GM19372 (cell line): ENCODE measurements around the gene VWA8.
"Not testable (repeated sequence)": the region's sequence is repeated elsewhere in the genome, so short reads cannot be mapped to it uniquely, and the experiment has no call there.

ENCODE experiments used
- ATAC-seq: cut with Tn5 transposase; IDR thresholded peaks from one replicate; pipeline ENCODE4 v1.9.1; 2021; ENCODE audit warnings: mild to moderate bottlenecking, low read depth, moderate library complexity; ENCODE audit not compliant: unreplicated experiment

VWA8 gene

DNA sequence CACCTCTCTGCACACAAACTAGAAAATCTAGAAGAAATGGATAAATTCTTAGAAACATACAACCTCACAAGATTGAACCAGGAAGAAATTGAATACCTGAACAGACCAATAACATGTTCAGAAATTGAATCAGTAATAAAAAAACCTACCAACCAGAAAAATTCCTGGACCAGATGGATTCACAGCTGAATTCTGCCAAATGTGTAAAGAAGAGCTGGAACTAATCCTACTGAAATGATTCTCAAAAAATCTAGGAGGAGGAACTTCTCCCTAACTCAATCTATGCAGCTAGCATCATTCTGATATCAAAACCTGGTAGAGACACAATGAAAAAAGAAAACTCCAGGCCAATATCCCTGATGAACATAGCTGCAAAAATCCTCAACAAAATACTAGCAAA, 336.9 kb downstream of the VWA8 start:
- no peak for ATAC-seq

DNA sequence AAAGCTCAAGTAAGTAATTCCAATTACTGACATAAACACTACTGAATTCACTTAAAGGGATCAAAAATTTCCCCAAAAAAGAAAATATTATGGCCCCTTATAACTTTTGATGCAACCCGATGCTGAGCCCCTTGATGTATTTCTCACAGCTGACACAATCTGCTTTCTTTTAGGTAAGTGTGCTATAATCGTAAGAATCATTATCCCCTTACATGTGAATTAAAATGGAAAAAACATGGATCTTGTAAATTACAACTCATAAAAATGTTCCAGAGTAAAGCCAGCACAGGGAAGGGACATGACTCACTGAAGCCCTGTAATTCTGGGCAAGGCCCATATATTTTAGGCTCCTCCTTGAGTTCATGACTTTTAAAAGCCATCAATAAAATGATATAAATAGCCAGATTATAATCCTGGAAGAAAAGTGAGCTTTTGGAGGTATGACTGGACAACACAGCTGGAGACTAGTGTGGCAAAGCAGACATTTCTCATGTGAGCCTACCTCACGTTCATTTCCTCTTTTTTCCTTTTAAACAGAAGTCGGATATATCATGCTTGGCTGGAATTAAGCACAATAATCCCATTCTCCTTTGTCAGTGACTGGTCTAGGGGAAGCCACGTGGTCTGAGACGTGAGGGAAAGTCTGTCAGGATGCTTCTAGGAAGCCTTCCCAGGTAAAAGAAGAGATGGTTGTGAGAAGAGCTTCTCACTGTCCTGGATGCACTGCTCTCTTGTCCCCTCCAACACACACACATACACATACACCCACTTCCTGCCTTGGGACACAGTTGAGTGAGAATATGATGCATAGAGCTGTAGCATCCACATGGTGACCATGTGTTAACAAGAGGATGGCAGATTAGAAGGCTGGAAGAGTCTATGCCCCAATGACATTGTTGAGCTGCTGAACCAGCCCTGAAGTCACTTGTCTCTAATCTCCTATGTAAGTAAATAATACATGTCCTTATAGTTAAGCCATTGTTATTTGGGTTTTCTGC, 338.2 kb downstream of the VWA8 start:
- ATAC-seq, result no peak

DNA sequence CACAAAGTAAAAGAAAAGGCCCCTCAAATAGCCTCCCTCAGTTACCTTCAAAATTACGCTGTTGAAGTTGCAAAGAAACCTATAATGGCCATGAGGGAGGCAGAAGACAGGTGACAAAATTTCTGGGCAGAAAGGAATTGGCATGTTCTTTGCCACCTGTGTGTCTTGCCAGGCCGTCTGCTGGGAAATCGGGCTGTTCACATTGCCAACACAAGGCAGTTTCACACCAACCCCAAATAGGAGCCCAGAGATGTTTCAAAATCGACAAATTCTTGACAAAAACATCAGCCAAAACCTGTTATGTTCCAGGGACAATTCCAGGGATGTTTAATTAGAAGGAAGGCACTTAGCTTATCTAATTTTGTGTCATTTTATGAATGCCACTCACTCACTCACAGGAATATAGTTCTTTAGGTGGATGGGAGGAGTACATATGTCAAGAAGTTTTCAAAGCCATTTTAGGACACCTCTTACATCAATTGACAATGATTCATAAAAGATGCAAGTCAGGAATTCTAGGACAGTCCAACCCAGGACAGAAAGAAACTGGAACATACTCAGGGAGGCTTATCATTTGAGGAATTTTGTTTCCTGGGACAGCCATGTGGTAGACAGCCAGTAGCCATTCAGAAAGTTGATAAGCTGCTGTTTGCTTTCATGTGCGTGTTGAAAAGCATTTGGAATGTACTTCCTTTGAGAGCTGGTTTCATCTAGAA, 339.0 kb downstream of the VWA8 start:
- no peak for ATAC-seq

DNA sequence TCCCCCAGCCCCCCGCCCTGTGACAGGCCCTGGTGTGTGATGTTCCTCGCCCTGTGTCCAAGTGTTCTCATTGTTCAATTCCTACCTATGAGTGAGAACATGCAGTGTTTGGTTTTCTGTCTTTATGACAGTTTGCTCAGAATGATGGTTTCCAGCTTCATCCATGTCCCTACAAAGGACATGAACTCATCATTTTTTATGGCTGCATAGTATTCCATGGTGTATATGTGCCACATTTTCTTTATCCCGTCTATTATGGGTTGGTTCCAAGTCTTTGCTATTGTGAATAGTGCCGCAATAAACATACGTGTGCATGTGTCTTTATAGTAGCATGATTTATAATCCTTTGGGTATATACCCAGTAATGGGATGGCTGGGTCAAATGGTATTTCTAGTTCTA, 343.3 kb downstream of the VWA8 start:
- not testable (repeated sequence) for ATAC-seq

DNA sequence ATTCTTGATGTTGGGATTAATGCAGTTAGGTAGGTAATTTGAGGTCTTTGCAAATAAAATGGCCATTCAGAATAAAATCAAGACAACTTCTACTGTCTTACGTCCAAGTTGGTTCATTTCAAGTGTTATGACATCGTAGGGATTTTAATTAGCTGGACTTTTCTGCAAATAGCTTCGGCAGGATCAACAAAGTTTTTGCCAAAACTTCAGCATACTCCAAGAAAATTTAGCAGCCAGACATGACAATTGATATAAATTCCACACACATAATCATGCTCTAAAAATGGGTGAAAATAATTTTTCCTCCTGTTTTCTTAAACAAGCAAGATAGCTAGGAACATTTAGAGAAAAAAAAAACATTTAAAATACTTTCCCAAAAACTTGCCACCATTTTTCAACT, 344.8 kb downstream of the VWA8 start:
- ATAC-seq, result no peak

DNA sequence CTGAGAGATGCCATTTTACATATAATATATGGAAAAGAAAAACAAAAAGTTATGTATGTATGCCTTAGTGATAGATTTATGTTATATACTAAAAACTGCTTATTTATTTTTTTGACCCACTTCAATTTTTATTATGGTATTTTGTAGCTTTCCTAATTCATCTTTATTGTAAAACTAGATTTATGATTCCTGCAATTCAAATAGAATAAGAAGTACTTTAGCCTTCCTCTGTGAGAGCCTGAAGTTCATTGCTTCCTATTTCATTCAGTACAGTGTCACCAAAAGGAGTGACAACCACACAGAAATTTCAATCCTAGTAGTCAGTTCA, 345.4 kb downstream of the VWA8 start:
- ATAC-seq, result no peak

DNA sequence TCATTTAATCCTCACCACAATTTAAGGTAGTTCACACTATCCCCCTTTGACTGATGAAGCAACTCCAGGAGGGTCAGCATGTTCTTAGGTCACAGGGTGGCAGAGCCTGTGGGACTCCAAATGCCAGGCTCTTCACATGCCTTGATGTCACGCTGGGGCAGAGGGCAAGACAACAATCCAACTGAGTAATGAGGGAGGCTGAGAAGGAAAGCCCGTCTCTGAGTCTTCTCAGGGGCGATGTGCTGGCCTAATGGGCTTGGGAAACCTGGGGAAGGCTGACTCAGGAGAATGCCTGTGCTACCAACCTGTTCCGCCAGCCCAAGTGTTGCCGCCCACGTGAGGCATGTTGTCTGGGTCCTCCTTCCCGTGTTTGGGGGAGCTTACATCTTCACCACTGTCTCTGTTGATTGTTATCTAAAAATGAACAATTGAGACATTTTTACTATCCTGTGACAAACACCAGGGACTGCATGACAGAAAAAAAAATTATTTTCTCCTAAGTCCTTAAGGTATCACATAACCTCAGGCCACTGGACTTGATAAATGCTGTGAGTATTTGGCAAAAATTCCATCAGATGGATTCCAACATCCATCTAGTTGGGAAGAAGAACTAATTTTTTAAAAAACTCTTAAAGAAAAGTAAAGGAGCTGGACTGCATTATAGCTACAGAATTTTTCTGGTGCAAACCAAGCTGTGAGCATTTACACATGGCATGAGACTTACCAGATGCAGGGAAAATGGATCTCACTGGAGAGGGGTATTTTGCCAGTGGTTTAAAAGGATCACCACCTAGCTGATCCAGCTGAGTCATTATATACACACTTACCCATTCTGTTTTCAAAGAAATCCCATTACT, 346.0 kb downstream of the VWA8 start:
- no peak for ATAC-seq

DNA sequence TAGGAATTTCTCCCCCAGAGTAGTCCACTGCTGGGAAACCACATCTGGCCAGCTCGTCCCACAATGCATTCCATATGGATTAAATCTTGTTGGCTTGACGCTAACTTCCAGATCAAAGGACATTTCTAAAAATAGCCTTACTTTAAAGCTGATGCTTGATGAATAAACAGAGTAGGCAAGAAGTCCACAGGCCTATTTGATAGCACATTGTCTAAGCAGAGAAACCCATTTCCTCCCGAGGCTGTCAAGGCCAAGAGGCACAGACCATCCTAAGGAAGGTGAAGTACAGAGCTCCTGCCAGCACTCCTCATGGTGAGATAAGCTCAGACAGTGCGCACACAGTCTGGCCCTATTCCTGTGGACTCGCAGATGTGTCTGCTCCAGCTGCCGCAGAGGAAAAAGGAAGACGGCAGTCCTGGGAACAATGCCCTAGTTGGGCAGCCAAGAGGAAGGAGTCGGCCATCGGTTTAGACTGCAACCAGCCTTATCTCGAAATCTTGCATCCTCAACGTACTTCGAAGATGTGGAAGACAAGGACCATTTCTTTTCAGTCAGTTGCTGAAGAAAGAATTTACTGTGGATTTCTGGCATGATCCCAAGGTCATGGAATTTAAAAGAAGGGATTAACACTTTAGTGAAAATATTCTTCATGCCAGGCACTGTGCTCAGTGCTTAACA, 346.8 kb downstream of the VWA8 start:
- ATAC-seq, result no peak

DNA sequence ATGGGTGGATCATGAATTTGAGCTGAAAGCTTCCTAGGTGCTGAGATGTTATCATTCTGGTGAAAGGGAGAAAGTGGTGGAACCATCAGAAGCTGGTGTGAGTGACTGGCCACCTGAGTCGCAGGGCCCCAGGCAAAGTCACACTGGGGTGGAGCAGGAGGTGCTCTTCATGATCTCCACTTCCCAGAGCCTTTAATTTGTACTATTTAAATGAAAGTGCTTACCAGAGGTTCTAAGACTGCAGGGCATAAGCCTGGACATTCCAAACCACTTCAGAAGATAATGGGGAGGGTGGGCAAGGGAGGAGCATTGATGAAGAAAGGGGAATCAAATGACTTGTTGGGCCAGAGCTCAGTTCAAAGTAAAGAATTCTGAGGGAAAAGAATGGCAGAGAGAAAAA, 347.4 kb downstream of the VWA8 start:
- ATAC-seq, result no peak

DNA sequence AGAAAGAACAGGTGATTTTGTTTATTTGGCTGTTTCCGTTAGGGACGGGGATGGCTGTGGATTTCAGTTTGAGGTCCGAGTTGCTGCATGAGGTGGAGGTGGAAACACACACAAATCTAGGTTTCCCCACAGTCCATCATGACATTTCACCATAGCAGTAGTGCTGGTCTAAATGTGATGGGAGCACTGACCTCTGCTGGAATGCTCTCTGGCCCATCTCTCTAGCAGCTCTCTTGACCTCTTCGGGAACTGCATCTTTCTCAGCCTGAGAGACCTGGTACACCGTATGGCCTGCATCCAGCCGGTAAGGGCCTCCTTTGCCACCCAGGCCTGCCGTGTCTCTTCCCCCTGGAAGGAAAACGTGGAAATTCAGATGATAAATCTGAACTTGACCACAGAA, 349.5 kb downstream of the VWA8 start:
- ATAC-seq, result no peak

DNA sequence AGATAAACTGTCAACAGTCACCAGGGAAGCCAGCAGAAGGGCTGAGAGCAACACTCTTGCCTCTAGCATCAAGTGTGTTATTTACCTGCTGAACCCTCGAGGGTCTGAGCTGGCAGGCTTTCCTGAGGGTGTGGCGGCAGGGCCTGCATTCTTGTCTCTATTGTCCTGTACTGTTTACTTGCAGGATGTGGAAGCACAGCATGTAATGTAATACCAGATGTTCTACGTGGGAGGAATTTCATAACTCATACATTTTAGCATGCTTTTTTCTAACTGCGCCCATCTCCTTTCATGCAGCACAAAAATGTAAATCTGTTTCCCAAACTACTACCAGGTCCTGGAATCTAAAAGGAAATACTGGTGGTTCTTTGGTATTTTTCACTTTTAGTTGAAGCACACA, 350.5 kb downstream of the VWA8 start:
- ATAC-seq, result no peak

DNA sequence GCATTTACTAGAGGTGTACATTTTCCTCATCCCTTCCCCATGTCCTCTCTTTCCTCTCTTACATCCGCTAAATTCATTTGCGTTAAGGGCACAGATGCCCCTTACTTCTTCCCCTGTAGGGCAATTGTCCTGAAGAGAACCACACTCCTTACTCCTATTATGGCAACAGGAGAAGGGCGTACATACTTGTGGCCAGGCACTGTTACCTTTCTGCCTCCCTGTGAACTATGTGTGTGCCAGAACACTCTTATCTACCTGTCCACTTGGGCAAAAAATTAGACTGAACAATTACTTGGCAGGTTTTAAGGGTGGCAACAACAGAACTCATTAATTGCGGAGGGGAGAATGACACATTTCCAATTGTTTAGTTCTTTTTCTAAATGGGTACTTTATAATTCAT, 351.1 kb downstream of the VWA8 start:
- no peak for ATAC-seq

DNA sequence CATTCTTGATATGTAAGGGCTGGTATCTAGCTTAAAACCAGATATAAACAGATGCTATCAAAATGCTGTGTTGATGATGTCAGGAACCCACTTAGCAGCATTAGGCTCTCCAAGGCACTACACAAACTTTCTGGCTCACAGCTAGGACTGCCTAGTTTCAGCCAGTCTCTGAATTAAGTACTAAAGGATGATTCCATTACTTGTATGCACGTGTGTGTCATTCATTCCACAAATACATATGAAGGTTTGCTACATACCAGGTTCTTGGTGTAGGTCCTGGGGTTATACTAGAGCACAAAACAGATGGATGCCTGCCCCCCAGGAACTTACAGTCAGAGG, 352.1 kb downstream of the VWA8 start:
- ATAC-seq, result no peak

DNA sequence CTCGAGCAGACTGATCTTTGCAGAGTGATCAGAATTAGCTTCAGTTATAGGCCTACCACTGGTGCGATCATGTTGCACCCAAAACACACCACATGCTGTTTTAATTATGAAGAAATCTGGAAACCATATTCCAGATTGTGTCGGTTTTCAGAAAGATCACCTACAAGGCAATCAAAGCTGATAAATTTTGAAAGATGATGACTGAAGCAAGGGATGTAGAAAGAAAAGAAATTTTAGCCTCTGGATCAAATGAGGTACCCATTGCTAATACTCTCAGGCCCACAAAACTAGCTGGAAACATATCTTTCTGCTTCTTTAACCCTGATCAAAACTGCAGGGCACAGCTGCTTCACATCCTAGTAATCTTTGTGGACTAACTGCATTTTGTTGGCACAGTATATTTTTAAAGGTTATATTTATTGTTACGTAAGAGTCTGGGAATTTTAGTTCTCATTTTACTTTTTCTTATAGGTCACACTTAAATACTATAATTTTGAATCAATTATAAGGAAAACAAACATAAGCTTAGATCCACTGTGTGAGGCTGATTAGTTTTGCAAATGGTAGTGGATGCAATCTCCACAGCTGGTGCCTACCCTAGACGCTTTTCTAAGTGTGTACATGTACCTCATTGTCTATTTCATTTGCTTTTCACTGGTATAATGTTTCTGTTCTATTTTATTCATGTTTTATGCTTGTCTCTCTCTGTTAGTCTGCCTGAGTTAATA, 352.6 kb downstream of the VWA8 start:
- no peak for ATAC-seq

DNA sequence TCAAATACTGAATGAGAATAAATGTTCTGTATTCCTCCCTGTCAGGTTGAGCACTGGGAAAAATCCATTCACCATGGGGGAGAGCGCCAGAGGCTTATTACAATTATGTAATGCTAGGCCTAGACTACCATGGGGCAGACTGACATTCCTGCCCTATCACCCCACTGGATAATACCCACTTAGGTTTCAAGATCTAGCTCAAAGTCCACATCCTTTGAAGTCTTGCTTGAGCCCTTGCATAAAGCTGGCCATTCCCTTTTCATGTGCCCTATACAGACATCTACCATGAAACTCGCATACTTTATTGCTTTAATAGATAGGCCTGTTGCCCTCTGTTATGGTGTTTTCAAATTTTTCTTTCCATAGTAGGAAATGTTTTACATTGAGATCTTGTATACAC, 354.3 kb downstream of the VWA8 start:
- no peak for ATAC-seq

DNA sequence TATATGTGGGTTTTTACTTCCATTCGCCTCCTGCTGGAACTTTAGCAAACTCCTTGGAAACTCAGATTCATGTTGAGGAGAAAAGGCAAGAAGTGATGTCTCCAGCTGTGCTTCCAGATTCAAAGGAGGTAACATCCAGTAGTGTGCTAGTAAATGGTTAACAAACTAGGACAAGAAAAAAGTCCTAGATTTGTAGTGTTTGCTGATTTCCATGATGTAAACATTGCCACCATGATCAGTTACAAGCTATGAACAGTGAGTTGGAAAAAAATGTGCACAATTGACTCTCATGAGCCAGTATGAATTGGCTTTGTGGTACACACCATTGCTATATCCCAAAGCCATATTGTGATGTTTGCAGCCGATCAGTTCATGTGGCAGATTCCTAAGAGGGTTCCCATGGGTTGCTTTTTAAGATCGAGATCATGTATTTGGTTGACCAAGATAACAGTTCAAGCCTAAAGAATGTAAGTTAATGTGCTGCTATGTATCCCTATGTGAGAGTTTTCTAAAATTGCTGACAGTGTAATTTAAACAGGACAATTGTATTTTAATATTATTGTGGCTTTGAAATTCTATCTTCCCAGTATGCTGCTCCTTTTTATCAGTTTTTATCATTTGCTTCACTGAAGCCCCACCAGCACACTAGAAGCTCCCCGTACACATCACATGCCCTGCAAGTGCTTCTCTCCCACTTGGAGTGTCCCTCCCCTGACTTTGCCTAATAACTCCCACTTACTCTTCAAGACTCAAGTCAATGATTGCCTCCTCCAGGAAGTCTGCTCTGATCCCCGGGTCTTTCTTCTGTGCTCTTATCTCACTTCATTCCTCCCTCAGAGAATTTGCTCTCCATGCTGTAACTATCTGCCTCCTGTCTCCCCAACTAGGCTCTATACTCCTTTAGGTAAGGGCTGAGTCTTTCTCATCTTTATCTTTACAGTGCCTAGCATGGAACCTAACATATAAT, 355.3 kb downstream of the VWA8 start:
- ATAC-seq, result no peak

DNA sequence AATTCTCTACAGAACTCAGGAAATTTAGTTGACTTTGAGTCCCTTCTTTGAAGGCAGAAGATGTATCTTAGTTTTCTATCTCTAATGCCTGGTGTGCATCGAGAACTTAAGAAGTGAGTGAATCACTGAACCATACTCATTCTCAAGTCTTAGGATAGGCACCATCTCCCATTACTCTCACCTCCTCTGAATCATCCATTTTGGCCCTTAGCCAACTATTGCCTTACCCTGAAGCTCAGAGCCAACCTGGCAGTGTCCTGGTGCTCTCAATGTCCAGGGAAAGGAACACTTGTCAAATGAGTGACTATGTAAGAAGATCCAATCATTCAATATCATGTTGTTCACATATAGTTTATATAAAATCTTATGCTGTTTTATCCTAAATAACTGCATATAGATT, 357.0 kb downstream of the VWA8 start:
- ATAC-seq, result no peak

DNA sequence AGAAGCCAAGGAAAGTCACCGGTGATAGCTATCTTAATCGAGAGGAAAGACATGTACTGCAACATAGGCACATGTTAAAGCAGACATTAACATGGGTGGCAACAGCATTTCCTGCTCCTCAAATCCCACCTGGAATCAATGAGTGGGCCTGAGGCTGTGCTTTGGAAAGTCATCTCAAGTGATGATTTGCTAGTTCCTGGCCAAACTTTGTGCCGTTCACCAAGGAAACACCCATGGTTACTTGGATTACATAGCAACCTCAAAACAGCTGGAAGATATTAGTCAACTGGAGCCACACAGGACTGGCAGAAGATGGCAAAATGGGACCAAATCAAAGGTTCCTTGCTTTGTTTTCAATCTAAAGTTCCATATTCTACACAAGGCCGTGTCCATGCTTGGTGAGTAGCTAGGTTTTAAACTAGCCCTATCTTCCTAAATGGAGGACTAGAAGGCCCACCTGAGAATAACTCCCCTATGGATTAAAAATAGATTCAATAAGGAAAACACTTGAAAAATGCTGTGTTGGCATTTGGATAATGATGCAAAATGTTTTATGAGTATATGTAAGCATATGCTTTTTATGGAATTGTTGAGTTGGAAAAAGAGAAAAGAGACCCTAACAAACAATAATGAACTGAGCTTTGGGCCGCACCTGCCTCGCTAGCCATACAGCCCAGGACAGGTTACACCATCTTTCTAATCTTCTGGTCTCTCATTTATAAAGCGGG, 359.0 kb downstream of the VWA8 start:
- ATAC-seq, result no peak
